Fibroblast of lung (primary cell): ENCODE measurements around the gene EXOC8. TPM values are rescaled to one million over a fixed set of nuclear protein-coding genes. Genes with fewer than 3 reads are reported as not detected.

ENCODE experiments used
- DNase-seq, 2 donors: peaks; one replicate each; pipeline versions ENCODE4 v3.0.0 to v3.0.0-alpha.2; 2010; ENCODE audit warnings: low read depth in 2 of 2
- H2AFZ ChIP-seq: 2 replicates; pipeline ENCODE4 v1.5.1; 2012; ENCODE audit warnings: low read length, control low read depth, inconsistent platforms
- H3K27ac ChIP-seq: 2 replicates; pipeline ENCODE4 v1.5.1; 2011; ENCODE audit warnings: low read length, control low read depth; ENCODE audit not compliant: insufficient read depth
- H3K27me3 ChIP-seq: 2 replicates; pipeline ENCODE4 v1.5.1; 2011; ENCODE audit warnings: mild to moderate bottlenecking, low read length; ENCODE audit not compliant: control insufficient read depth, insufficient read depth
- H3K36me3 ChIP-seq: 2 replicates; pipeline ENCODE4 v1.5.1; 2011; ENCODE audit warnings: low read length; ENCODE audit not compliant: control insufficient read depth, insufficient read depth
- H3K4me1 ChIP-seq: 2 replicates; pipeline ENCODE4 v1.5.1; 2011; ENCODE audit warnings: low read length; ENCODE audit not compliant: control insufficient read depth, insufficient read depth; ENCODE audit errors: extremely low read depth
- H3K4me2 ChIP-seq: 2 replicates; pipeline ENCODE4 v1.5.1; 2011; ENCODE audit warnings: low read length, control low read depth; ENCODE audit not compliant: insufficient read depth; ENCODE audit errors: extremely low read depth
- H3K4me3 ChIP-seq, 4 experiments: fragments of 200-600 bp in 1 of 4; sonication (generic) in 1 of 4; replicated peaks in 1 of 4; 2 replicates each; pipeline ENCODE4 v1.5.1; 2011 to 2016; ENCODE audit warnings: low read length in 4 of 4, low read depth in 3 of 4, mild to moderate bottlenecking in 3 of 4, control low read depth in 2 of 4, inconsistent platforms in 1 of 4, mixed read lengths in 1 of 4; ENCODE audit not compliant: insufficient read depth in 1 of 4; ENCODE audit errors: control extremely low read depth in 1 of 4
- H3K79me2 ChIP-seq: 2 replicates; pipeline ENCODE4 v1.5.1; 2012; ENCODE audit warnings: mild to moderate bottlenecking, low read length, inconsistent platforms; ENCODE audit not compliant: control insufficient read depth, insufficient read depth
- H3K9ac ChIP-seq: 2 replicates; pipeline ENCODE4 v1.5.1; 2011; ENCODE audit warnings: mild to moderate bottlenecking, low read length, control low read depth; ENCODE audit not compliant: insufficient read depth
- H3K9me3 ChIP-seq: 2 replicates; pipeline ENCODE4 v1.5.1; 2012; ENCODE audit warnings: low read depth, low read length; ENCODE audit not compliant: control insufficient read depth, insufficient read depth
- H4K20me1 ChIP-seq: 2 replicates; pipeline ENCODE4 v1.5.1; 2011; ENCODE audit warnings: low read length; ENCODE audit not compliant: control insufficient read depth, insufficient read depth; ENCODE audit errors: extremely low read depth
- EZH2 ChIP-seq: IDR thresholded peaks from 2 replicates; pipeline ENCODE4 v1.5.1; 2012; ENCODE audit warnings: low read length, control low read depth, mild to moderate bottlenecking; ENCODE audit errors: missing control alignments
- polyA plus RNA-seq, 2 donors: library from polyadenylated mRNA; depleted of rRNA in 1 of 2; stranded (reverse) in 1 of 2; unstranded in 1 of 2; fragments of >200 nt; gene quantifications; 2 replicates each; pipeline ENCODE4 v1.2.1, GENCODE V29; 2011 to 2012; ENCODE audit warnings: missing spikeins in 1 of 2
- total RNA-seq: library from RNA; depleted of rRNA; stranded (reverse); fragments of >200 nt; gene quantifications from 2 replicates; pipeline ENCODE4 v1.2.1, GENCODE V29; 2014
- TF ChIP-seq, protein P1 (sequence below), 2 donors: IDR thresholded peaks in 1 of 2; conservative IDR thresholded peaks in 1 of 2; 1 replicate in 1 of 2; 2 replicates in 1 of 2; pipeline ENCODE4 v1.5.1; 2011 to 2012; ENCODE audit warnings: low read length in 2 of 2, control low read depth in 1 of 2, inconsistent platforms in 1 of 2, low read depth in 1 of 2, mild to moderate bottlenecking in 1 of 2

Gene EXOC8
- total and polyA plus RNA-seq, 2 donors (not counting 1 experiment from before 2014, with no cell fraction given): 5.8 to 17.0 TPM

- no peaks in the 10 kb centered on the region for H3K27me3 ChIP-seq
Measured at GRCh38 chr1:231318015-231318355, 19.7 kb downstream of the EXOC8 start.

GRCh38 chr1:231317306-231318014 lies 20.2 kb downstream of the EXOC8 start:
- Histone ChIP-seq H3K79me2 (no peaks in the 10 kb centered on the region), H2AFZ (no peak overlapping the region), H3K27ac (no peak overlapping the region), H3K4me2 (no peak overlapping the region), H3K4me1 (no peaks in the 10 kb centered on the region), H3K36me3 (no peaks in the 10 kb centered on the region), H3K9me3 (no peaks in the 10 kb centered on the region), H3K9ac (no peak overlapping the region), H4K20me1 (no peaks in the 10 kb centered on the region), H3K27me3 (no peaks in the 10 kb centered on the region), H3K4me3 (no peak overlapping the region)
- no peak for DNase-seq
- TF ChIP-seq, protein P1, sequence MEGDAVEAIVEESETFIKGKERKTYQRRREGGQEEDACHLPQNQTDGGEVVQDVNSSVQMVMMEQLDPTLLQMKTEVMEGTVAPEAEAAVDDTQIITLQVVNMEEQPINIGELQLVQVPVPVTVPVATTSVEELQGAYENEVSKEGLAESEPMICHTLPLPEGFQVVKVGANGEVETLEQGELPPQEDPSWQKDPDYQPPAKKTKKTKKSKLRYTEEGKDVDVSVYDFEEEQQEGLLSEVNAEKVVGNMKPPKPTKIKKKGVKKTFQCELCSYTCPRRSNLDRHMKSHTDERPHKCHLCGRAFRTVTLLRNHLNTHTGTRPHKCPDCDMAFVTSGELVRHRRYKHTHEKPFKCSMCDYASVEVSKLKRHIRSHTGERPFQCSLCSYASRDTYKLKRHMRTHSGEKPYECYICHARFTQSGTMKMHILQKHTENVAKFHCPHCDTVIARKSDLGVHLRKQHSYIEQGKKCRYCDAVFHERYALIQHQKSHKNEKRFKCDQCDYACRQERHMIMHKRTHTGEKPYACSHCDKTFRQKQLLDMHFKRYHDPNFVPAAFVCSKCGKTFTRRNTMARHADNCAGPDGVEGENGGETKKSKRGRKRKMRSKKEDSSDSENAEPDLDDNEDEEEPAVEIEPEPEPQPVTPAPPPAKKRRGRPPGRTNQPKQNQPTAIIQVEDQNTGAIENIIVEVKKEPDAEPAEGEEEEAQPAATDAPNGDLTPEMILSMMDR (conservative IDR thresholded peaks at IDR 0.05 in 1 of 2, IDR thresholded peaks at IDR 0.05 in 1 of 2; ENCODE audit: low read depth in 1 of 2, low read length in 2 of 2): no peak
- no peak for TF ChIP-seq EZH2

More at GRCh38 chr1:231318015-231318355, 19.7 kb downstream of the EXOC8 start:
- H3K4me1 ChIP-seq: no peaks in the 10 kb centered on the region
- H3K27ac ChIP-seq: no peak overlapping the region
- no peak for DNase-seq
- H2AFZ ChIP-seq: no peak overlapping the region
- no peaks in the 10 kb centered on the region for H3K79me2 ChIP-seq
- no peak overlapping the region for H3K4me3 ChIP-seq
- no peaks in the 10 kb centered on the region for H3K9me3 ChIP-seq
- H3K9ac ChIP-seq: no peak overlapping the region
- TF ChIP-seq, protein P1 (conservative IDR thresholded peaks at IDR 0.05 in 1 of 2, IDR thresholded peaks at IDR 0.05 in 1 of 2; ENCODE audit: low read depth in 1 of 2, low read length in 2 of 2): no peak
- TF ChIP-seq EZH2: no peak
- H3K36me3 ChIP-seq: no peaks in the 10 kb centered on the region
- H3K4me2 ChIP-seq: no peak overlapping the region
- no peaks in the 10 kb centered on the region for H4K20me1 ChIP-seq

DNA sequence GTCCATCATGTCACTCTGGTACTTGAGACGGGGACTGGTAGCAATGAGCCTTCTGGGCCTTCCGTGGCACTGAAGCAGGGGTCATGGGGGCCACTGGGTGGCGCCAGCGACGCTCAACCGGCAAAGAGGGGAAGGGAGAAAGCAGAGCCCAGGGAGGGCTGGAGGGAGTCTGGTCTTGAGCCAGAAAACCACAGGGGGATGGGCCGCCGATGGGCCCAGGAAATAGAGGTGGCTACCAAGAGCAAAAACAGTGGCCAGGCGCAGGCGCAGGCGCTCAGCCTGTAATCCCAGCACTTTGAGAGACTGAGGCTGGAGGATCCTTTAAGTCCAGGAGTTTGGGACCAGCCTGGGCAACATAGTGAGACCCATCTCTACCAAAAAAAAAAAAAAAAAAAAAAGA lies 21.8 kb downstream of the EXOC8 start:
- H3K27ac ChIP-seq: no peak overlapping the region
- H3K9ac ChIP-seq: no peak overlapping the region
- H2AFZ ChIP-seq: no peak overlapping the region
- DNase-seq: peak in 1 of 2 donors; percentile 24
- no peaks in the 10 kb centered on the region for H3K9me3 ChIP-seq
- H3K27me3 ChIP-seq: no peaks in the 10 kb centered on the region
- H3K4me1 ChIP-seq: no peaks in the 10 kb centered on the region
- no peaks in the 10 kb centered on the region for H3K79me2 ChIP-seq
- H4K20me1 ChIP-seq: no peaks in the 10 kb centered on the region
- no peaks in the 10 kb centered on the region for H3K36me3 ChIP-seq
- no peak overlapping the region for H3K4me3 ChIP-seq
- H3K4me2 ChIP-seq: no peak overlapping the region
- TF ChIP-seq, protein P1 (conservative IDR thresholded peaks at IDR 0.05 in 1 of 2, IDR thresholded peaks at IDR 0.05 in 1 of 2; ENCODE audit: low read depth in 1 of 2, low read length in 2 of 2): peak; percentile 27 to 56
- TF ChIP-seq EZH2: no peak
